ENCODE measurements around the gene CNPY1. TPM values are rescaled to one million over a fixed set of nuclear protein-coding genes. Genes with fewer than 3 reads are reported as not detected.

Gene CNPY1
- total RNA-seq, 4 donors from 2014 or later = not detected

GRCh38 chr7:155527664-155528063, 18.7 kb downstream of the CNPY1 start:
- Histone ChIP-seq H3K27me3 (peaks cover 97% of the 10 kb centered on the region), H3K27ac (no peak overlapping the region), H3K4me1 (peaks cover 0 to 2% (median under 1%) of the 10 kb centered on the region in 3 donors), H3K36me3 (no peaks in the 10 kb centered on the region), H3K9me3 (no peaks in the 10 kb centered on the region), H3K4me3 (no peak overlapping the region)
- no peak for ATAC-seq
- 77% methylated on average over 3 of the region's 7 CpGs; no CpG with 5 or more reads in 1 of the 2 donors for WGBS, 2 donors (ENCODE audit: low coverage in 1 of 2)
- TF ChIP-seq POLR2AphosphoS5 (IDR thresholded peaks at IDR 0.05) = no peak
- TF ChIP-seq POLR2A (IDR thresholded peaks at IDR 0.05) = no peak
- no peak for TF ChIP-seq EP300 (IDR thresholded peaks at IDR 0.05)
- TF ChIP-seq, protein P1, sequence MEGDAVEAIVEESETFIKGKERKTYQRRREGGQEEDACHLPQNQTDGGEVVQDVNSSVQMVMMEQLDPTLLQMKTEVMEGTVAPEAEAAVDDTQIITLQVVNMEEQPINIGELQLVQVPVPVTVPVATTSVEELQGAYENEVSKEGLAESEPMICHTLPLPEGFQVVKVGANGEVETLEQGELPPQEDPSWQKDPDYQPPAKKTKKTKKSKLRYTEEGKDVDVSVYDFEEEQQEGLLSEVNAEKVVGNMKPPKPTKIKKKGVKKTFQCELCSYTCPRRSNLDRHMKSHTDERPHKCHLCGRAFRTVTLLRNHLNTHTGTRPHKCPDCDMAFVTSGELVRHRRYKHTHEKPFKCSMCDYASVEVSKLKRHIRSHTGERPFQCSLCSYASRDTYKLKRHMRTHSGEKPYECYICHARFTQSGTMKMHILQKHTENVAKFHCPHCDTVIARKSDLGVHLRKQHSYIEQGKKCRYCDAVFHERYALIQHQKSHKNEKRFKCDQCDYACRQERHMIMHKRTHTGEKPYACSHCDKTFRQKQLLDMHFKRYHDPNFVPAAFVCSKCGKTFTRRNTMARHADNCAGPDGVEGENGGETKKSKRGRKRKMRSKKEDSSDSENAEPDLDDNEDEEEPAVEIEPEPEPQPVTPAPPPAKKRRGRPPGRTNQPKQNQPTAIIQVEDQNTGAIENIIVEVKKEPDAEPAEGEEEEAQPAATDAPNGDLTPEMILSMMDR (IDR thresholded peaks at IDR 0.05) = no peak

GRCh38 chr7:155526225-155526624, 20.1 kb downstream of the CNPY1 start:
- 73 to 74% methylated on average over 11 to 13 of the region's 13 CpGs for WGBS, 2 donors (ENCODE audit: low coverage in 1 of 2)
- Histone ChIP-seq H3K36me3 (no peaks in the 10 kb centered on the region), H3K27ac (no peak overlapping the region), H3K4me1 (no peaks in the 10 kb centered on the region), H3K9me3 (no peaks in the 10 kb centered on the region), H3K27me3 (peaks cover 97% of the 10 kb centered on the region), H3K4me3 (no peak overlapping the region)
- TF ChIP-seq EP300 (IDR thresholded peaks at IDR 0.05) = no peak
- TF ChIP-seq POLR2AphosphoS5 (IDR thresholded peaks at IDR 0.05) = no peak
- no peak for TF ChIP-seq POLR2A (IDR thresholded peaks at IDR 0.05)
- TF ChIP-seq, protein P1 (IDR thresholded peaks at IDR 0.05) = no peak
- ATAC-seq = no peak

DNA sequence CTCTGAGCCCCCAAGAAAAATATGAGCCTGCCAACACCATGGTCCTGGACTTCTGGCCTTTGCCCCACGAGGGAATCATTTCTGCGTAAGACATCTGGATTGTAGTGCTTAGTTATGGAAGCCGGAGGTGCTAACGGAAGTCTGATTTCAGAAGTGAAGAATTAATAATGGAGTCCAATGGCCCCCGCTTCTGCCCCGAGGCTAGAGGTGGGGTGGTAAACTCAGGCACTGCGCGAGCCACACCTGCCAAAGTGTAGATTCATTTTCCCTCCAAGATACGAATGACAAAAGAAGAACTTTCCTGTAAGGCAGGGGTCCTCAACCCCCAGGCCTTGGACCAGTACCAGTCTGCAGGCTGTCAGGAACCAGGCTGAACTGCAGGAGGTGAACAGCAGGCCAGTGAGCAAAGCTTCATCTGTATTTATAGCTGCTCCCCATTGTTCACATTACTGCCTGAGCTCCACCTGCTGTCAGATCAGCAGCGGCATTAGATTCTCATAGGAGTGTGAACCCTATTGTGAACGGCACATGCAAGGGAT, 22.3 kb downstream of the CNPY1 start:
- Histone ChIP-seq H3K9me3 (no peaks in the 10 kb centered on the region), H3K27me3 (peaks cover 82% of the 10 kb centered on the region), H3K4me3 (no peak overlapping the region), H3K36me3 (no peaks in the 10 kb centered on the region), H3K4me1 (no peaks in the 10 kb centered on the region), H3K27ac (no peak overlapping the region)
- WGBS, 2 donors (ENCODE audit: low coverage in 1 of 2) = 75% methylated on average over 5 of the region's 11 CpGs; no CpG with 5 or more reads in 1 of the 2 donors
- no peak for ATAC-seq
- TF ChIP-seq, protein P1 (IDR thresholded peaks at IDR 0.05) = no peak
- TF ChIP-seq POLR2A (IDR thresholded peaks at IDR 0.05) (no peak), POLR2AphosphoS5 (IDR thresholded peaks at IDR 0.05) (no peak), EP300 (IDR thresholded peaks at IDR 0.05) (no peak)

DNA sequence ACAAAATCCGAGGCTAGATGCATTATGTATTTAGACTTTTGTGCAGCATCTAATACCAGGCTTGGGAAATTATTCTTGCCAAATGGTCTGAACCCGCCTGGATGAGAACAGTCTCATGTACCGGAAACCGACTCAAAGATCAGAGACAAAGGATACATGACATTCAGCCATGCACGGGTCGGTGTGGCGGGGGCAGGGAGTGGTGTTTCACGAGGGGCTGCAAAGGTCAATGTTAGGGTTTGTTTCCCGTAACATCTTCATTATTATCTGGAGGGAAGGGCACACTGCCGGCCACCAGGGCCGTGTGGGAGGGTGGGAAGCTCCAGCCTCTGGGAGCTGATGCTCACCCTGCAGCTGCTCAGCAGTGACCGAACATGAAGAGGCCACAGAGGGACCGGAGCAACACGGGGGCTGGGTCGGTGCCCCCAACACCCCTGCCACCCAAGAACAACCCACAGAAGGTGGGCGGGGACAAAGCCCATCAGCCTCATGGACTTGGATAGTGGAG, 23.1 kb downstream of the CNPY1 start:
- Histone ChIP-seq H3K4me1 (no peaks in the 10 kb centered on the region), H3K27ac (no peak overlapping the region), H3K27me3 (peaks cover 82% of the 10 kb centered on the region), H3K4me3 (no peak overlapping the region), H3K9me3 (no peaks in the 10 kb centered on the region), H3K36me3 (no peaks in the 10 kb centered on the region)
- no peak for ATAC-seq
- TF ChIP-seq, protein P1 (IDR thresholded peaks at IDR 0.05) = no peak
- TF ChIP-seq POLR2A (IDR thresholded peaks at IDR 0.05) = no peak
- TF ChIP-seq POLR2AphosphoS5 (IDR thresholded peaks at IDR 0.05) = no peak
- no peak for TF ChIP-seq EP300 (IDR thresholded peaks at IDR 0.05)
- 46 to 74% methylated on average over 8 to 9 of the region's 16 CpGs for WGBS, 2 donors (ENCODE audit: low coverage in 1 of 2)

DNA sequence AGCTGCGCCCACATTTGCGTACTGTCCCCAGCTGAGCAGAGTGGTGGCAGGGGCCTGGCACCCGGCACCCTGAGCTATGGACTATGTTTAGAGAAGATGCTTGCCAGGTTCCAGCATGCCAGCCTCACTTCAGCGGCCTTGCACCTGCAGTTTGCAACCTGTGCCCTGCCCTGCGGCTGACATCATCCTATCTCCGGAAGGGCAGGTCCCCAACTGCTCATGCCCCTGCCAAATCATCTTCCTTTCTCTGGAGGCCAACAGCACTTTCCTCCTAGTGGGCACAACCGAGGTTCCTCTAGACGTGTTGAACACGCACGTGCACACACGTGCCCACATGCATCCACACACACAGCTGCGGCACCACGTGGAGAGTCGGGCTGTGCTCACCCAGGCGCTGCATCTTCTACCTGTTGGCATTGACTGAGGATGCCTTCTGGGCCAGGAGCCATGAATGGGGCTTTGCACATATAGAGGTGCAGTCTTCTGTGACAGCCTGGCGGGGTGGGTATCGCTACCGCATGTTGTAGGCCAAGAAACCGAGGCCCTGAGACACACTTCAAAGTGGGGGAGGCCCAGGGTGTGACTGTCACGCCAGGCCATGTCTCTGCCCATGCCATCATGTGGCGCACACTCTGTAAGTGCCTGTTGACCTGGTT, 24.5 kb downstream of the CNPY1 start:
- no peaks in the 10 kb centered on the region for H3K36me3 ChIP-seq
- H3K4me3 ChIP-seq = no peak overlapping the region
- 93 to 100% methylated on average over 1 to 6 of the region's 21 CpGs for WGBS, 2 donors (ENCODE audit: low coverage in 1 of 2)
- TF ChIP-seq, protein P1 (IDR thresholded peaks at IDR 0.05) = no peak
- TF ChIP-seq POLR2AphosphoS5 (IDR thresholded peaks at IDR 0.05) = no peak
- TF ChIP-seq EP300 (IDR thresholded peaks at IDR 0.05) = no peak
- no peak for TF ChIP-seq POLR2A (IDR thresholded peaks at IDR 0.05)
- no peak overlapping the region for H3K27ac ChIP-seq
- H3K4me1 ChIP-seq = no peaks in the 10 kb centered on the region
- H3K9me3 ChIP-seq = no peaks in the 10 kb centered on the region
- ATAC-seq = no peak
- H3K27me3 ChIP-seq = peaks cover 82% of the 10 kb centered on the region
